ENCODE data around the gene KMT2E. TPM values are rescaled to one million over a fixed set of nuclear protein-coding genes. Genes with fewer than 3 reads are reported as not detected.

Gene KMT2E
- total and polyA plus RNA-seq, 2 experiments from 2014 or later = 30.7 to 63.5 TPM

DNA sequence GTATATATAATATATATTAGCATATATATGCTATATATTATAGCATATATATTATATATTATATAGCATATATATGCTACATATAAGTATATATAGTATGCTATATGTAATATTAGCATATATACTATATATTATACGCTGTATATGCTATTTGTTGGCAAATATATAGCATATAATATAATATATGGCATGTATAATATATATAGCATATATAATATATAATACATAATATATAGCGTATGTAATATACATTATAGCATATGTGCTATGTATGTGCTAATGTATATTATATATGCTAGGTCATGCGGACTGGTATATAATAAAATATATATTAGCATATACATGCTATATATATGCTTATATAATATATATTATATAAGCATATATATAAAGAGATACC, 72.8 kb downstream of the KMT2E start:
- Histone ChIP-seq H3K9me3 (ENCODE audit: low read depth) (no peaks in the 10 kb centered on the region), H3K4me1 (ENCODE audit: insufficient read depth) (no peaks in the 10 kb centered on the region), H3K4me2 (ENCODE audit: unreplicated experiment) (no peak overlapping the region), H3K79me2 (ENCODE audit: insufficient read depth) (peaks cover 81% of the 10 kb centered on the region), H3K9ac (no peak overlapping the region), H3K4me3 (no peak overlapping the region), H3K27me3 (replicated peaks; ENCODE audit: insufficient read depth) (no peaks in the 10 kb centered on the region), H3K27ac (no peak overlapping the region), H3K9me2 (ENCODE audit: insufficient read depth) (no peaks in the 10 kb centered on the region), H3K36me3 (ENCODE audit: low read depth) (peaks cover 67% of the 10 kb centered on the region), H4K20me1 (ENCODE audit: insufficient read depth) (no peaks in the 10 kb centered on the region), H2AFZ (no peak overlapping the region), H3F3A (ENCODE audit: insufficient read depth) (peaks cover 27% of the 10 kb centered on the region)
- WGBS, 2 experiments (ENCODE audit: low coverage in 1 of 2, low lambda C conversion rate in 2 of 2, missing lambda C conversion rate in 2 of 2) = 95 to 99% methylated on average over 3 of the region's 3 CpGs
- in situ Hi-C loops (cut with MboI) = no loop called here
- no peak for DNase-seq
- TF ChIP-seq EZH2 (IDR thresholded peaks at IDR 0.05; ENCODE audit: insufficient read depth, poor library complexity, severe bottlenecking) (no peak), EZH2phosphoT487 (IDR thresholded peaks at IDR 0.05; ENCODE audit: insufficient read depth, low read depth) (no peak)

DNA sequence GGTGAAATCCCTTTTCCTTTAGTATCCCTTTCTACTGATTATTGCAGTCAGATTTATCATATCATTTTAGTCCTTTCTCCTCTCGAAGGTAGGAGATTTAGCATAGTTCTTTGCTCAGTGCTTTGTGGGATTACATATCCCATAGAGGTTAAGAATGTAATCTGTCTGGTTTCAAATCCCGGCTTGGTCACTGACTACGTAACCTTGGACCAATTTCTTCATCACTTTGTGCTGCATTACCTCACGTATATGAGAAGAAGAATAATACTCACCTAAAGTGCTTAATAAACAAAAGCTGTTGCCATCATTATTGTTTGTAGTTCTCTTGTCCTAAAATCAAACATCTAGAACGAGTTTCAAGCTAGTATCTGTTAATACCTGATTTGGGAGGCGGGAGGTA, 74.0 kb downstream of the KMT2E start:
- Histone ChIP-seq H3K79me2 (ENCODE audit: insufficient read depth) (peaks cover 82% of the 10 kb centered on the region), H3K36me3 (ENCODE audit: low read depth) (peaks cover 66% of the 10 kb centered on the region), H3K4me1 (ENCODE audit: insufficient read depth) (no peaks in the 10 kb centered on the region), H3K9me3 (ENCODE audit: low read depth) (no peaks in the 10 kb centered on the region), H3K9me2 (ENCODE audit: insufficient read depth) (no peaks in the 10 kb centered on the region), H3F3A (ENCODE audit: insufficient read depth) (peaks cover 17% of the 10 kb centered on the region; the same call in 1 of the 2 replicates), H4K20me1 (ENCODE audit: insufficient read depth) (no peaks in the 10 kb centered on the region), H3K4me2 (ENCODE audit: unreplicated experiment) (no peak overlapping the region), H3K27ac (no peak overlapping the region), H3K27me3 (replicated peaks; ENCODE audit: insufficient read depth) (no peaks in the 10 kb centered on the region), H2AFZ (no peak overlapping the region), H3K9ac (no peak overlapping the region), H3K4me3 (no peak overlapping the region)
- TF ChIP-seq EZH2phosphoT487 (IDR thresholded peaks at IDR 0.05; ENCODE audit: insufficient read depth, low read depth) (no peak), EZH2 (IDR thresholded peaks at IDR 0.05; ENCODE audit: insufficient read depth, poor library complexity, severe bottlenecking) (no peak)
- 95 to 99% methylated on average over 6 of the region's 6 CpGs for WGBS, 2 experiments (ENCODE audit: low coverage in 1 of 2, low lambda C conversion rate in 2 of 2, missing lambda C conversion rate in 2 of 2)
- DNase-seq = no peak
- in situ Hi-C loops (cut with MboI) = no loop called here

GRCh38 chr7:105088456-105088855, 74.5 kb downstream of the KMT2E start:
- Histone ChIP-seq H3K27ac (no peak overlapping the region), H3K9me3 (ENCODE audit: low read depth) (no peaks in the 10 kb centered on the region), H3F3A (ENCODE audit: insufficient read depth) (peaks cover 17% of the 10 kb centered on the region), H3K4me2 (ENCODE audit: unreplicated experiment) (no peak overlapping the region), H3K9me2 (ENCODE audit: insufficient read depth) (no peaks in the 10 kb centered on the region), H2AFZ (no peak overlapping the region), H3K9ac (no peak overlapping the region), H3K4me1 (ENCODE audit: insufficient read depth) (no peaks in the 10 kb centered on the region), H3K36me3 (ENCODE audit: low read depth) (peaks cover 67% of the 10 kb centered on the region), H3K4me3 (no peak overlapping the region), H4K20me1 (ENCODE audit: insufficient read depth) (no peaks in the 10 kb centered on the region), H3K79me2 (ENCODE audit: insufficient read depth) (peaks cover 82% of the 10 kb centered on the region), H3K27me3 (replicated peaks; ENCODE audit: insufficient read depth) (no peaks in the 10 kb centered on the region)
- 96 to 100% methylated on average over 2 of the region's 2 CpGs for WGBS, 2 experiments (ENCODE audit: low coverage in 1 of 2, low lambda C conversion rate in 2 of 2, missing lambda C conversion rate in 2 of 2)
- in situ Hi-C loops (cut with MboI) = no loop called here
- TF ChIP-seq EZH2 (IDR thresholded peaks at IDR 0.05; ENCODE audit: insufficient read depth, poor library complexity, severe bottlenecking) = no peak
- no peak for TF ChIP-seq EZH2phosphoT487 (IDR thresholded peaks at IDR 0.05; ENCODE audit: insufficient read depth, low read depth)
- DNase-seq = no peak

DNA sequence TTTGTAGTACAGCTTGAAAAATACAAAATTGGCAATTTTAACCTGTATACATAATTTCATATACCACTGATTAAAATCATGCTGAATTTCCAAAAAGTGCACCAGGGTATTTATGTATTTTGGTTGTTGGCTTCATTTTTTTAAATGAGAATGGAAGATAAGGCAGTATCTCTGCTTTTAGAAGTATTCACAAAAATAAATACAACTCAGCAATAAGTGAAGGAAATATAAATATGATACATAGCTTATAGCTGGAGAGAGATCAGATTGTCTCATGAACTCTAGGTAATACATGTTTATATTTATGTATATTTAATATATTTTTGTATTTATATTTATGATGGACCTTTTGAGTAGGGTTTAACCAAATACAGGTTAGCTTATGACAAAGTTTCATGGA, 81.0 kb downstream of the KMT2E start:
- H3K9me3 ChIP-seq (ENCODE audit: low read depth) = no peaks in the 10 kb centered on the region
- H2AFZ ChIP-seq = no peak overlapping the region
- no peak overlapping the region for H3K4me2 ChIP-seq (ENCODE audit: unreplicated experiment)
- peaks cover 32% of the 10 kb centered on the region for H3K4me1 ChIP-seq (ENCODE audit: insufficient read depth)
- H3K4me3 ChIP-seq = no peak overlapping the region
- no peak overlapping the region for H3K9ac ChIP-seq
- no peak overlapping the region for H3K27ac ChIP-seq
- no peaks in the 10 kb centered on the region for H3K9me2 ChIP-seq (ENCODE audit: insufficient read depth)
- H3K36me3 ChIP-seq (ENCODE audit: low read depth) = peaks cover 48% of the 10 kb centered on the region
- peaks cover 63% of the 10 kb centered on the region for H3F3A ChIP-seq (ENCODE audit: insufficient read depth)
- TF ChIP-seq EZH2 (IDR thresholded peaks at IDR 0.05; ENCODE audit: insufficient read depth, poor library complexity, severe bottlenecking) = no peak
- TF ChIP-seq EZH2phosphoT487 (IDR thresholded peaks at IDR 0.05; ENCODE audit: insufficient read depth, low read depth) = no peak
- in situ Hi-C loops (cut with MboI) = no loop called here
- peaks cover 80% of the 10 kb centered on the region for H3K79me2 ChIP-seq (ENCODE audit: insufficient read depth)
- no peaks in the 10 kb centered on the region for H4K20me1 ChIP-seq (ENCODE audit: insufficient read depth)
- no peak for DNase-seq
- H3K27me3 ChIP-seq (replicated peaks; ENCODE audit: insufficient read depth) = no peaks in the 10 kb centered on the region

DNA sequence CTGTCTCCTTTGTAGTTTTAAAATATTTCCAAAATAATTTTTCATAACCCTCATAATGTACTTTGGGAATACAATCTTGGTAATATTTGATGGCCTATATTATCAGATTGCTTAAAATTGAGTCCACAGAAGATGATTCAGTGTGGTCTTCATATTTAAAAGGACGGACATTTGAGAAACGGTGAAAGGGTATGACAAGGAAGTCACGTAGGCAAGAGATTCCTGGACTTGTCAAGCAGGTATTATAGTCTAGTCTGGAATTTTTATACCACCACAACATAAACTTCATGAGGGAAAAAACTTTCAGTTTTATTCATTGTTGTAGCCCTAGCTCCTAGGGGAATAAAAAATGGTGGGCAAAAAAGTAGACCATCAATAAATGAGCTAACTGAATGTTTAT, 82.3 kb downstream of the KMT2E start:
- no peak overlapping the region for H3K4me2 ChIP-seq (ENCODE audit: unreplicated experiment)
- no peak overlapping the region for H3K9ac ChIP-seq
- peaks cover 41% of the 10 kb centered on the region for H3K36me3 ChIP-seq (ENCODE audit: low read depth)
- 98 to 100% methylated on average over 3 of the region's 3 CpGs for WGBS, 2 experiments (ENCODE audit: low coverage in 1 of 2, low lambda C conversion rate in 2 of 2, missing lambda C conversion rate in 2 of 2)
- H3K9me2 ChIP-seq (ENCODE audit: insufficient read depth) = no peaks in the 10 kb centered on the region
- no peaks in the 10 kb centered on the region for H3K27me3 ChIP-seq (replicated peaks; ENCODE audit: insufficient read depth)
- in situ Hi-C loops (cut with MboI) = no loop called here
- no peak overlapping the region for H2AFZ ChIP-seq
- no peak for TF ChIP-seq EZH2 (IDR thresholded peaks at IDR 0.05; ENCODE audit: insufficient read depth, poor library complexity, severe bottlenecking)
- TF ChIP-seq EZH2phosphoT487 (IDR thresholded peaks at IDR 0.05; ENCODE audit: insufficient read depth, low read depth) = no peak
- no peak overlapping the region for H3K27ac ChIP-seq
- peaks cover 81% of the 10 kb centered on the region for H3K79me2 ChIP-seq (ENCODE audit: insufficient read depth)
- peaks cover 32% of the 10 kb centered on the region for H3K4me1 ChIP-seq (ENCODE audit: insufficient read depth)
- peaks cover 65% of the 10 kb centered on the region for H3F3A ChIP-seq (ENCODE audit: insufficient read depth)
- H3K9me3 ChIP-seq (ENCODE audit: low read depth) = no peaks in the 10 kb centered on the region
- DNase-seq = no peak
- H3K4me3 ChIP-seq = no peak overlapping the region
- H4K20me1 ChIP-seq (ENCODE audit: insufficient read depth) = no peaks in the 10 kb centered on the region

Measured in GM23248 (cell line).